Esophagus muscularis mucosa (tissue), 4 donors: ENCODE results near the gene DSCAML1. TPM values are rescaled to one million over a fixed set of nuclear protein-coding genes. Genes with fewer than 3 reads are reported as not detected.

Source experiments
- DNase-seq: peaks from one replicate; pipeline ENCODE4 v3.0.0-alpha.2; 2017; ENCODE audit errors: extremely low spot score
- H3K27ac ChIP-seq, 4 donors: fragments of 200-600 bp; sonication (generic); replicated peaks in 1 of 4; 1 replicate in 3 of 4; 2 replicates in 1 of 4; pipeline ENCODE4 v1.5.1; 2016 to 2019; ENCODE audit warnings: mild to moderate bottlenecking in 1 of 4
- H3K27me3 ChIP-seq, 4 donors: fragments of 200-600 bp; sonication (generic); one replicate each; pipeline versions ENCODE4 v1.5.1 to v1.6.0; 2016 to 2019
- H3K36me3 ChIP-seq, 4 donors: fragments of 200-600 bp; sonication (generic); one replicate each; pipeline ENCODE4 v1.5.1; 2016 to 2019
- H3K4me1 ChIP-seq, 4 donors: fragments of 200-600 bp; sonication (generic); one replicate each; pipeline ENCODE4 v1.5.1; 2016 to 2019
- H3K4me3 ChIP-seq, 4 donors: fragments of 200-600 bp; sonication (generic); 1 replicate in 2 of 4; 2 replicates in 2 of 4; pipeline ENCODE4 v1.5.1; 2016 to 2019; ENCODE audit warnings: mild to moderate bottlenecking in 4 of 4, moderate library complexity in 1 of 4
- H3K9me3 ChIP-seq, 4 donors: fragments of 200-600 bp; sonication (generic); 1 replicate in 3 of 4; 2 replicates in 1 of 4; pipeline ENCODE4 v1.5.1; 2016 to 2019
- EP300 ChIP-seq: sonication (generic); formaldehyde crosslinking; IDR thresholded peaks from one replicate; pipeline ENCODE4 v1.6.1; 2017; ENCODE audit warnings: antibody characterized with exemption
- POLR2A ChIP-seq: fragments of 450-650 bp; IDR thresholded peaks from one replicate; pipeline ENCODE4 v1.6.1; 2017; ENCODE audit warnings: antibody characterized with exemption, moderate library complexity, mild to moderate bottlenecking, low read depth
- POLR2AphosphoS5 ChIP-seq, 2 donors: sonication (generic); formaldehyde crosslinking; IDR thresholded peaks; one replicate each; pipeline ENCODE4 v1.6.1; 2017; ENCODE audit warnings: antibody characterized with exemption in 2 of 2
- WGBS: methylation state at CpG from one replicate; pipeline ENCODE4 v1.1.5; 2018; 5-methylcytosine and 5-hydroxymethylcytosine counted together
- intact Hi-C: fragments of 100-400 bp; cut with DNase I; formaldehyde crosslinking; loops from one replicate; pipeline ENCODE4 v1.15.1; 2023
- total RNA-seq, 4 donors: library from RNA; depleted of rRNA; stranded (reverse); fragments of >200 nt; gene quantifications; one replicate each; pipeline versions ENCODE4 v1.1.0 to v1.2.1, GENCODE V29; 2016
- TF ChIP-seq, protein P1 (sequence below), 3 experiments: fragments of 200-600 bp in 2 of 3; fragments of 450-650 bp in 1 of 3; sonication (generic) in 2 of 3; IDR thresholded peaks; one replicate each; pipeline ENCODE4 v1.5.1; 2017 to 2019; ENCODE audit warnings: antibody characterized with exemption in 3 of 3, mild to moderate bottlenecking in 2 of 3, moderate library complexity in 1 of 3

Gene DSCAML1
- total RNA-seq, 4 donors from 2014 or later, result 0.50 to 5.8 (median 1.2) TPM

DNA sequence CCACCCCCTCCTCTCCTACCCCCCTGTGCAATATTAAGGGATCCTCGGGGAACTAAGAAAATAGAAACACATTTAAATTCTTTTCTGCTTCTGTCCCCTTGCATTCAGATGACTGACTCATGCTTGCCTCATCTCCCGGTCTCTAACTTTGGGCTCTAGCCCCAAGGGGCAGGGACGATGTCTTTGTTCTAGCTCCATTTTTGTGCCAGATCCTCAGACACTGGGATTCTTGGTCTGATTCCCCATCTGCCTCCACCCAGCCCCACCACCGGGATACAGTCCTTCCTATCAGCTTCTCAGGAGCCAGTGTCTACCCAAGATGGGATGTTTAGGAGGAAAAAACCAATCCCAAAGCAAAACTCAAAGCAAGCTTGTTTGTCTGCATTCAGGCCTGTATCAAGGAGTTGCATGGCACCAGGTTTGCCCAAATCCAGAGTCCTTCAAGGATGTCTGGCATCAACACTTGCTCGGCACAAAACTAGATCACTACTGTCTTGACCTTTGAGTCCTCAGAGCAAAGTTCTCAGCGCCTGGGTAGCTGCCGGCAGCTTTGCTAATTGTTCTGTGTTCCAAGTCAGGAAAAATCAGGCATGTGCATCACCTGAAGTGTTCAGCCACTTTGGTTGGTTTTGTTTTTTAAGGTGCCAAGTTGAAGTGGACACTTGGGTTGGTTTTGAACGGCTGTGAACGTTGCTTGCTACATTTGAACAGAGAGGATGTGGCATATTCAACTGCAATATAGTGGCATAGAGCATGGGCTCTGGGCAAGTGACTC, 212.8 kb downstream of the DSCAML1 start:
- Histone ChIP-seq H3K27ac (no peak overlapping the region), H3K4me3 (no peak overlapping the region), H3K36me3 (no peaks in the 10 kb centered on the region), H3K9me3 (no peaks in the 10 kb centered on the region), H3K27me3 (peaks cover 0 to 18% (median 0%) of the 10 kb centered on the region in 4 donors), H3K4me1 (no peaks in the 10 kb centered on the region)
- DNase-seq, result no peak
- 74% methylated on average over 9 of the region's 9 CpGs for WGBS
- intact Hi-C loops, result no loop called here
- TF ChIP-seq EP300 (no peak), POLR2AphosphoS5 (IDR thresholded peaks at IDR 0.05) (no peak), POLR2A (no peak)
- TF ChIP-seq, protein P1, sequence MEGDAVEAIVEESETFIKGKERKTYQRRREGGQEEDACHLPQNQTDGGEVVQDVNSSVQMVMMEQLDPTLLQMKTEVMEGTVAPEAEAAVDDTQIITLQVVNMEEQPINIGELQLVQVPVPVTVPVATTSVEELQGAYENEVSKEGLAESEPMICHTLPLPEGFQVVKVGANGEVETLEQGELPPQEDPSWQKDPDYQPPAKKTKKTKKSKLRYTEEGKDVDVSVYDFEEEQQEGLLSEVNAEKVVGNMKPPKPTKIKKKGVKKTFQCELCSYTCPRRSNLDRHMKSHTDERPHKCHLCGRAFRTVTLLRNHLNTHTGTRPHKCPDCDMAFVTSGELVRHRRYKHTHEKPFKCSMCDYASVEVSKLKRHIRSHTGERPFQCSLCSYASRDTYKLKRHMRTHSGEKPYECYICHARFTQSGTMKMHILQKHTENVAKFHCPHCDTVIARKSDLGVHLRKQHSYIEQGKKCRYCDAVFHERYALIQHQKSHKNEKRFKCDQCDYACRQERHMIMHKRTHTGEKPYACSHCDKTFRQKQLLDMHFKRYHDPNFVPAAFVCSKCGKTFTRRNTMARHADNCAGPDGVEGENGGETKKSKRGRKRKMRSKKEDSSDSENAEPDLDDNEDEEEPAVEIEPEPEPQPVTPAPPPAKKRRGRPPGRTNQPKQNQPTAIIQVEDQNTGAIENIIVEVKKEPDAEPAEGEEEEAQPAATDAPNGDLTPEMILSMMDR (IDR thresholded peaks at IDR 0.05), result no peak

DNA sequence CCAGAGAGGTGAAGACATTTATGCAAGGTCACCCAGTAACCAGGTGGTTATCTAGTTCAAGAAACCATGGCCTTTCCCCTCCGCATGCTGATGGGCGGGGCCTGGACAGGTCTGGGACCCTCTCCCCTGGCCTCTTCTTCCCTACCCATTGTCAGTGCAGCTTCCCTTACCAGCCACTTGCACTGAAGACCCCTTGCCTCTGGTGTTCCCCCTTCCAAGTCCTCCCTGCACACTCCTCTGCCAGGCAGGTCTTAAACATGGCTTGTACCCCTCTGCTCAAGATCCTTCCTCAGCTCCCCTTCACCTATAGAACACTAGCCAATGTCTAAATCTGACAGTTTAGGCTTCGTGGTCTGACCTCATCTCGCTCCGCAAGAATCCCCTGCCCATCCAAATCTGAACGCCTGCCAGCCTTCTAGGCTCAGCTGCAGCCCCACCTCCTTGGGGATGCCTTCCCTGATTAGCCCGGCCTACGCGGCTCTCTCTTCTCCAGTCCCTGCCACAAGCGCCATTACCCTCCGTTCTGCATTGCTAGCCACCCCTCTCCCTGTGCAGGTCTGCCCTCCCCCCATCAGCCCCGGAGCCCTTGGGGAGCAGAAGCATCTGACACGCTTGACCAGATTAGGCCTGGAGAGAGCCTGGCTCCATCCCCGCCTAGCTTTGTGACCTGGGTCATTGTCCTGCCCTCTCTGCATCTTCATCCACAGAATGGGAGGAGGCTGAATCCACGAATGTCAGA, 213.8 kb downstream of the DSCAML1 start:
- Histone ChIP-seq H3K9me3 (no peaks in the 10 kb centered on the region), H3K36me3 (no peaks in the 10 kb centered on the region), H3K4me3 (no peak overlapping the region), H3K27me3 (peaks cover 0 to 12% (median 0%) of the 10 kb centered on the region in 4 donors), H3K4me1 (no peaks in the 10 kb centered on the region), H3K27ac (no peak overlapping the region)
- intact Hi-C loops, result no loop called here
- 44% methylated on average over 15 of the region's 15 CpGs for WGBS
- no peak for DNase-seq
- no peak for TF ChIP-seq POLR2A
- TF ChIP-seq POLR2AphosphoS5 (IDR thresholded peaks at IDR 0.05), result no peak
- TF ChIP-seq, protein P1 (IDR thresholded peaks at IDR 0.05), result no peak
- TF ChIP-seq EP300, result no peak

DNA sequence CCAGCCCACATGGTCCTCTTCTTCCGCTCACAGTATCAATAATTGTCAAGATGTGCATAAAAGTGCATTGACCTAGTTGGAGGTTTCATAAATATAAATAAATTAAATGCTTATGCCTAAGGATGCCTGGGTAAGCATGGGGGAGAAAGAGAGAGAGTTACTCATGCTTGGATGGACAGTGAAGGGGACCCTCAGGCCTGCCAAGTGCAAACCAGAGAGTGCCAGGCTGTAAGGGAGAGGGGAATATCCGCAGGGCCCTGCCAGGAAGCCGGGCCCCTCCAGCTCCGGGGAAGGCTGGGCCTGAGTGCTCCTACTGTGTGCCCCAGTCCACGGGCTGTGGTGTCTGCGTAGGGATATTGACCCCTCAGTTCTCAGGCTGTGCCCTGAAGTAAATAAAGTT, 214.6 kb downstream of the DSCAML1 start:
- WGBS, result 95% methylated on average over 6 of the region's 6 CpGs
- no peak for DNase-seq

DNA sequence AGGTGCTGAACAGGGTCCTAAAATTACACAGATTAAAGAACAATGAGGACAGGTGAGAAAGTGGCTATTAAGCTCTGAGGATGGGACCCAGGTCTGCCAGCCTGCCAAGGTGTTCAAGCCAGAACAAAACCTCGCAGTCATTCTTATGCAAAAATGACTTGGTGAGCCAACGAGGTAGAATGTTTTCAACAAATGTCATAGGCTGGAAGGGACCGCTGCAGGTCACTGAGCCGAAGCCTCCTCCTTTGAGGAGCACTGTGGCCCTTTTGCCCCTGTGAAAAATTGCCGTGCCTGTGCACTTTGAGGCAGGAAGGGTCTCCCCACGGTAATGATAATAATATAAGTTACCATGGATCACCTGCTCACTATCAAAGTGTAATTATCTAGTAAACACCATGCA, 216.2 kb downstream of the DSCAML1 start:
- peaks cover 0 to 9% (median 0%) of the 10 kb centered on the region in 4 donors for H3K27me3 ChIP-seq
- intact Hi-C loops, result no loop called here
- no peak for DNase-seq
- H3K4me3 ChIP-seq, result no peak overlapping the region
- TF ChIP-seq EP300 (no peak), POLR2A (no peak), POLR2AphosphoS5 (IDR thresholded peaks at IDR 0.05) (no peak)
- TF ChIP-seq, protein P1 (IDR thresholded peaks at IDR 0.05), result no peak
- 83% methylated on average over 6 of the region's 6 CpGs for WGBS
- H3K4me1 ChIP-seq, result no peaks in the 10 kb centered on the region
- H3K36me3 ChIP-seq, result no peaks in the 10 kb centered on the region
- no peaks in the 10 kb centered on the region for H3K9me3 ChIP-seq
- no peak overlapping the region for H3K27ac ChIP-seq

More for the DNA sequence above, 214.6 kb downstream of the DSCAML1 start:
- Histone ChIP-seq H3K9me3 (no peaks in the 10 kb centered on the region), H3K4me3 (no peak overlapping the region), H3K4me1 (no peaks in the 10 kb centered on the region), H3K27me3 (peaks cover 0 to 9% (median 0%) of the 10 kb centered on the region in 4 donors), H3K27ac (no peak overlapping the region), H3K36me3 (no peaks in the 10 kb centered on the region)
- intact Hi-C loops, result no loop called here
- TF ChIP-seq, protein P1 (IDR thresholded peaks at IDR 0.05), result no peak
- TF ChIP-seq EP300 (no peak), POLR2AphosphoS5 (IDR thresholded peaks at IDR 0.05) (no peak), POLR2A (no peak)
